Heart right ventricle (tissue), 16 donors: Measurements from ENCODE around the gene YEATS2. TPM values are rescaled to one million over a fixed set of nuclear protein-coding genes. Genes with fewer than 3 reads are reported as not detected.
A peak's percentile ranks its signal among the peaks of the same experiment; 100 is the strongest.
"Not testable (repeated sequence)": the region's sequence is repeated elsewhere in the genome, so short reads cannot be mapped to it uniquely, and the experiment has no call there.

Experiments used
- ATAC-seq, 8 donors: fragments of 200-7000 bp; cut with Tn5 transposase; one replicate each; pipeline ENCODE4 v1.9.1; 2020; ENCODE audit warnings: mild to moderate bottlenecking in 8 of 8, moderate library complexity in 8 of 8, moderate number of reproducible peaks in 1 of 8
- DNase-seq, 2 donors: peaks; one replicate each; pipeline ENCODE4 v3.0.0-alpha.2; 2020
- H3K27ac ChIP-seq, 10 donors: fragments of 200-600 bp; sonication (generic) in 2 of 10; one replicate each; pipeline versions ENCODE4 v1.5.0 to v1.8.0; 2020 to 2022; ENCODE audit warnings: mild to moderate bottlenecking in 3 of 10
- H3K27me3 ChIP-seq, 7 donors: fragments of 200-600 bp; one replicate each; pipeline ENCODE4 v1.8.0; 2021 to 2022; ENCODE audit warnings: mild to moderate bottlenecking in 2 of 7
- H3K36me3 ChIP-seq, 9 donors: fragments of 200-600 bp; sonication (generic) in 1 of 9; one replicate each; pipeline versions ENCODE4 v1.5.0 to v1.8.0; 2020 to 2022; ENCODE audit warnings: mild to moderate bottlenecking in 2 of 9
- H3K4me1 ChIP-seq, 9 donors: fragments of 200-600 bp; sonication (generic) in 1 of 9; one replicate each; pipeline versions ENCODE4 v1.5.0 to v1.8.0; 2020 to 2022; ENCODE audit warnings: mild to moderate bottlenecking in 4 of 9
- H3K4me3 ChIP-seq, 10 donors: fragments of 200-600 bp; sonication (generic) in 2 of 10; one replicate each; pipeline versions ENCODE4 v1.5.0 to v1.8.0; 2020 to 2022; ENCODE audit warnings: mild to moderate bottlenecking in 7 of 10, moderate library complexity in 2 of 10
- H3K9me3 ChIP-seq, 11 donors: fragments of 200-600 bp in 10 of 11; sonication (generic) in 2 of 11; one replicate each; pipeline versions ENCODE4 v1.5.0 to v1.8.0; 2013 to 2022; ENCODE audit warnings: mild to moderate bottlenecking in 2 of 11, control low read depth in 1 of 11, moderate library complexity in 1 of 11
- WGBS, 2 donors: extraction: QIAGEN DNeasy Blood & Tissue Kit; methylation state at CpG; one replicate each; pipeline ENCODE4 v1.1.7; 2013; ENCODE audit warnings: inconsistent platforms in 1 of 2; 5-methylcytosine and 5-hydroxymethylcytosine counted together
- intact Hi-C, 10 donors: fragments of 100-400 bp; cut with DNase I; formaldehyde crosslinking; loops; one replicate each; pipeline versions ENCODE4 v1.11.1 to v1.14.2; 2022
- polyA plus RNA-seq, 2 donors: library from polyadenylated mRNA; stranded (reverse); fragments of 200-250 nt; gene quantifications; one replicate each; pipeline ENCODE4 v1.2.3, GENCODE V29; 2013
- total RNA-seq, 10 donors: library from RNA; stranded (reverse); fragmentation: NEBNext Ultra II Directional in 3 of 10; extraction: Animal tissue kit (Norgen Biotek cat#: 25700) in 3 of 10; gene quantifications; one replicate each; pipeline versions ENCODE4 v1.2.1 to v1.2.4, GENCODE V29; 2021 to 2023
- TF ChIP-seq, protein P1 (sequence below), 9 donors: fragments of 200-600 bp; sonication (generic) in 2 of 9; IDR thresholded peaks; one replicate each; pipeline versions ENCODE4 v1.5.0 to v1.8.0; 2021 to 2022; ENCODE audit warnings: antibody characterized with exemption in 9 of 9, mild to moderate bottlenecking in 5 of 9, moderate library complexity in 1 of 9
- donor health status: Arrhythmogenic right ventricular cardiomyopathy.
- donor health status: ischemic (EF 13 %, LVEDD 7.1; RV severe dilation, severe dysfunction).
- donor health status: healthy with polysubstance abuse.
- donor health status: DM: no; HTN: yes; CAD: no.
- donor health status: DM: no; HTN: no; CAD: no.
- donor health status: ischemic (EF 25% LVEDD 6.9; RV normal size, moderate dysfunction).
- donor health status: ischemic (EF 25% LVEDD 5.7; RV mildly dilated, moderate dysfunction).
- donor health status: healthy.
- donor health status: DM: yes; HTN: yes; CAD: no.
- donor health status: Ischemic cardiomyopathy.
- donor health status: ischemic (EF 35%, LVEDD 5.7; RV mildly dilated, moderate dysfunction).
- donor health status: nonischemic (EF 11% LVEDD 7.7; RV severe dilation, severe dysfunction).
- donor health status: DM: yes; HTN: yes; CAD: no.
- donor health status: PGD.
- donor health status: ischemic (EF 29% LVEDD 5.4; RV normal size, mild dysfunction).
- donor health status: nonischemic (EF 23%, LVEDD 6.1; RV moderate dilation, normal function).

Gene YEATS2
- total and polyA plus RNA-seq, 12 donors: 4.6 to 22.2 (median 10.1) TPM

- DNase-seq (no peak), ATAC-seq (no peak)
- TF ChIP-seq, protein P1, sequence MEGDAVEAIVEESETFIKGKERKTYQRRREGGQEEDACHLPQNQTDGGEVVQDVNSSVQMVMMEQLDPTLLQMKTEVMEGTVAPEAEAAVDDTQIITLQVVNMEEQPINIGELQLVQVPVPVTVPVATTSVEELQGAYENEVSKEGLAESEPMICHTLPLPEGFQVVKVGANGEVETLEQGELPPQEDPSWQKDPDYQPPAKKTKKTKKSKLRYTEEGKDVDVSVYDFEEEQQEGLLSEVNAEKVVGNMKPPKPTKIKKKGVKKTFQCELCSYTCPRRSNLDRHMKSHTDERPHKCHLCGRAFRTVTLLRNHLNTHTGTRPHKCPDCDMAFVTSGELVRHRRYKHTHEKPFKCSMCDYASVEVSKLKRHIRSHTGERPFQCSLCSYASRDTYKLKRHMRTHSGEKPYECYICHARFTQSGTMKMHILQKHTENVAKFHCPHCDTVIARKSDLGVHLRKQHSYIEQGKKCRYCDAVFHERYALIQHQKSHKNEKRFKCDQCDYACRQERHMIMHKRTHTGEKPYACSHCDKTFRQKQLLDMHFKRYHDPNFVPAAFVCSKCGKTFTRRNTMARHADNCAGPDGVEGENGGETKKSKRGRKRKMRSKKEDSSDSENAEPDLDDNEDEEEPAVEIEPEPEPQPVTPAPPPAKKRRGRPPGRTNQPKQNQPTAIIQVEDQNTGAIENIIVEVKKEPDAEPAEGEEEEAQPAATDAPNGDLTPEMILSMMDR (IDR thresholded peaks at IDR 0.05): no peak
- intact Hi-C loops: no loop called here
- WGBS, 2 donors: 84 to 86% methylated on average over 6 of the region's 6 CpGs
- H3K9me3 ChIP-seq: no peaks in the 10 kb centered on the region
- no peaks in the 10 kb centered on the region for H3K27me3 ChIP-seq
- H3K27ac ChIP-seq: no peak overlapping the region
- peaks cover 0 to 10% (median 0%) of the 10 kb centered on the region in 9 donors for H3K4me1 ChIP-seq
- H3K36me3 ChIP-seq: peaks cover 0 to 11% (median 0%) of the 10 kb centered on the region in 9 donors
- H3K4me3 ChIP-seq: no peak overlapping the region
Observed at GRCh38 chr3:183687705-183688104, 9.9 kb upstream of the YEATS2 start.

DNA sequence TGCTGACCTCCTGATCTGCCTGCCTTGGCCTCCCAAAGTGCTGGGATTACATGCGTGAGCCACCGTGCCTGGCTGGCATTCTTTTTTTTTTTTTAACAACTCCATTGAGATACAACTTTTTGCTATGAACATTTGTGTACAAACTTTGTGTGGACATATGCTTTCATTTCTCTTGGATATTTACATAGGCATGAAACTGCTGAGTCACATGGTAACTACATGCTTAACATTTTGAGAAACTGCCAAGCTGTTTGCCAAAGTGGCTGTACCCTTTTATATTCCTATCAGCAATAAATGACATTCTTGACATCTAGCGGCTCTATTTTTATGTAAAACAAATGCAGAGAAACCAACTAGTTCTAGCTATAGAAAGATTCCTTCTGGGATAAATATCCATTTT, 8.7 kb upstream of the YEATS2 start:
- intact Hi-C loops: no loop called here
- WGBS, 2 donors: 71 to 75% methylated on average over 3 of the region's 3 CpGs
- TF ChIP-seq, protein P1 (IDR thresholded peaks at IDR 0.05): no peak

DNA sequence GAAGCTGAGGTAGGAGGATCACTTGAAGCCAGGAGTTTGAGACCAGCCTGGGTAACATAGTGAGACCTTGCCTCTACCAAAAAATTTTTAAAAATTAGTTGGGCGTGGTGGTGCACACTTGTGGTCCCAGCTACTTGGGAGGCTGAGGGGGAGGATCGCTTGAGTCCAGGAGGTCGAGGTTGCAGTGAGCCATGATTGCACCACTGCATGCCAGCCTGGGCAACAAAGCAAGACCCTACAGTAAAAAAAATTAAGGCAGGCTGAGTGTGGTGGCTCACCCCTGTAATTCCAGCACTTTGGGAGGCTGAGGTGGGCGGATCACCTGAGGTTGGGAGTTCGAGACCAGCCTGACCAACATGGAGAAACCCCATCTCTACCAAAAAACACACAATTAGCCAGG, 8.0 kb upstream of the YEATS2 start:
- H3K4me3 ChIP-seq, DNase-seq, H3K9me3 ChIP-seq, H3K4me1 ChIP-seq, intact Hi-C loops, H3K36me3 ChIP-seq, H3K27me3 ChIP-seq, ATAC-seq, H3K27ac ChIP-seq: not testable (repeated sequence)
- WGBS, 2 donors: 96% methylated on average over 5 of the region's 5 CpGs

More for the DNA sequence above, 8.7 kb upstream of the YEATS2 start:
- ATAC-seq (no peak), DNase-seq (no peak)
- Histone ChIP-seq H3K4me3 (no peak overlapping the region), H3K27me3 (no peaks in the 10 kb centered on the region), H3K27ac (peak overlapping the region in 1 of 10 donors; percentile 10), H3K9me3 (no peaks in the 10 kb centered on the region), H3K36me3 (peaks cover 0 to 2% (median 0%) of the 10 kb centered on the region in 9 donors), H3K4me1 (peaks cover 0 to 10% (median 0%) of the 10 kb centered on the region in 9 donors)

- intact Hi-C loops: no loop called here
- ATAC-seq: no peak
Observed at GRCh38 chr3:183690402-183690995, 7.1 kb upstream of the YEATS2 start.

DNA sequence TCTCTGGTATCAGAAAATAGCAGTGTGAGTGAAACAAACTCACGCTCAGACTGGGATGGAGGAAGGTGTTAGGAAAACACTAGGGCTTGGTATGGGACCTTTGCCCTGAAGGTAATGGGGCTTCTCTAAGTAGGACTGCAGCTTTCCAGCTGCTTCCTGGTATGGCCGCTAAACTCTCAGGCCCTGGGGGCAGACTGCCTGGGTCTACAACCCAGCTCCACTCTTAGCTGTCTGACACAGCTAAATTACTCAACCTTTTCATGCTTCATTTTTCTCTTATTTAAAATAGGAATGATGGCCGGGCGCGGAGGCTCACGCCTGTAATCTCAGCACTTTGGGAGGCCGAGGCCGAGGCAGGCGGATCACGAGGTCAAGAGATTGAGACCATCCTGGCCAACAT, 5.2 kb upstream of the YEATS2 start:
- 93 to 96% methylated on average over 10 of the region's 10 CpGs for WGBS, 2 donors
- no peak for DNase-seq
- no peaks in the 10 kb centered on the region for H3K36me3 ChIP-seq
- intact Hi-C loops: no loop called here
- peaks cover 0 to 10% (median 3%) of the 10 kb centered on the region in 9 donors for H3K4me1 ChIP-seq
- TF ChIP-seq, protein P1 (IDR thresholded peaks at IDR 0.05): no peak
- no peak overlapping the region for H3K27ac ChIP-seq
- no peak for ATAC-seq
- H3K27me3 ChIP-seq: no peaks in the 10 kb centered on the region
- no peaks in the 10 kb centered on the region for H3K9me3 ChIP-seq
- H3K4me3 ChIP-seq: no peak overlapping the region

More at GRCh38 chr3:183690402-183690995, 7.1 kb upstream of the YEATS2 start:
- TF ChIP-seq, protein P1 (IDR thresholded peaks at IDR 0.05): no peak
- H3K9me3 ChIP-seq: no peaks in the 10 kb centered on the region
- no peak for DNase-seq
- 95 to 96% methylated on average over 11 of the region's 11 CpGs for WGBS, 2 donors
- no peaks in the 10 kb centered on the region for H3K36me3 ChIP-seq
- H3K4me1 ChIP-seq: peaks cover 0 to 10% (median 0%) of the 10 kb centered on the region in 9 donors
- no peak overlapping the region for H3K27ac ChIP-seq
- no peaks in the 10 kb centered on the region for H3K27me3 ChIP-seq
- no peak overlapping the region for H3K4me3 ChIP-seq
